HG02571 (cell line): ENCODE results near the gene CRYGA.
A peak's percentile ranks its signal among the peaks of the same experiment; 100 is the strongest.

Experiments used
- ATAC-seq: cut with Tn5 transposase; IDR thresholded peaks from one replicate; pipeline ENCODE4 v1.9.1; 2021; ENCODE audit warnings: mild to moderate bottlenecking, moderate library complexity; ENCODE audit not compliant: unreplicated experiment

The CRYGA gene

GRCh38 chr2:208163489-208163888, at the start of gene CRYGA:
Gene CRYGA, minus strand, starts transcription at chr2:208163589. Its CDS starts 33 bp downstream, at chr2:208163556.
- ATAC-seq, result no peak

GRCh38 chr2:208210688-208211451, 47.5 kb upstream of the CRYGA start:
- no peak for ATAC-seq

- ATAC-seq, result no peak
These were observed 45.1 kb upstream of the CRYGA start for GRCh38 chr2:208208335-208209085.

GRCh38 chr2:208207769-208208168, 44.4 kb upstream of the CRYGA start:
- ATAC-seq, result no peak

GRCh38 chr2:208204166-208204565, 40.8 kb upstream of the CRYGA start:
- ATAC-seq, result no peak

GRCh38 chr2:208195531-208195930, 32.1 kb upstream of the CRYGA start:
- no peak for ATAC-seq

GRCh38 chr2:208192611-208193236, 29.3 kb upstream of the CRYGA start:
- ATAC-seq, result no peak

GRCh38 chr2:208189810-208190503, 26.6 kb upstream of the CRYGA start, which contains the start of gene C2orf80:
Gene C2orf80, minus strand, starts transcription at chr2:208190030. Its CDS starts 3,044 bp downstream, at chr2:208186986.
- no peak for ATAC-seq

GRCh38 chr2:208189069-208189809, 25.9 kb upstream of the CRYGA start:
- no peak for ATAC-seq

- ATAC-seq, result no peak
These were observed 23.5 kb upstream of the CRYGA start for GRCh38 chr2:208186893-208187292.

- no peak for ATAC-seq
These were observed 23.1 kb upstream of the CRYGA start for GRCh38 chr2:208186465-208186864.

GRCh38 chr2:208183972-208184705, 20.8 kb upstream of the CRYGA start:
- ATAC-seq, result no peak

GRCh38 chr2:208183526-208183925, 20.1 kb upstream of the CRYGA start:
- ATAC-seq, result no peak

GRCh38 chr2:208182835-208183234, 19.4 kb upstream of the CRYGA start:
- ATAC-seq, result no peak

- no peak for ATAC-seq
These were observed 15.7 kb upstream of the CRYGA start for GRCh38 chr2:208179028-208179609.

GRCh38 chr2:208175840-208176153, 12.4 kb upstream of the CRYGA start:
- no peak for ATAC-seq

GRCh38 chr2:208175069-208175839, 11.9 kb upstream of the CRYGA start:
- peak; percentile 98 for ATAC-seq

- ATAC-seq, result no peak
These were observed 10.8 kb upstream of the CRYGA start for GRCh38 chr2:208174144-208174543.

GRCh38 chr2:208172125-208172524, 8.7 kb upstream of the CRYGA start:
- no peak for ATAC-seq
